GM12892 (cell line): Measurements from ENCODE around the gene IL18R1.

Experiments
- POLR2A ChIP-seq: IDR thresholded peaks from 2 replicates; pipeline ENCODE4 v1.6.1; 2011; ENCODE audit warnings: low read depth, low read length, control low read depth
- POLR2AphosphoS5 ChIP-seq: IDR thresholded peaks from 2 replicates; pipeline ENCODE4 v1.6.1; 2011; ENCODE audit warnings: low read depth, low read length, control low read depth
- TAF1 ChIP-seq: IDR thresholded peaks from 2 replicates; pipeline ENCODE4 v1.6.1; 2011; ENCODE audit warnings: low read depth, mild to moderate bottlenecking, control low read depth, low read length, borderline replicate concordance

DNA sequence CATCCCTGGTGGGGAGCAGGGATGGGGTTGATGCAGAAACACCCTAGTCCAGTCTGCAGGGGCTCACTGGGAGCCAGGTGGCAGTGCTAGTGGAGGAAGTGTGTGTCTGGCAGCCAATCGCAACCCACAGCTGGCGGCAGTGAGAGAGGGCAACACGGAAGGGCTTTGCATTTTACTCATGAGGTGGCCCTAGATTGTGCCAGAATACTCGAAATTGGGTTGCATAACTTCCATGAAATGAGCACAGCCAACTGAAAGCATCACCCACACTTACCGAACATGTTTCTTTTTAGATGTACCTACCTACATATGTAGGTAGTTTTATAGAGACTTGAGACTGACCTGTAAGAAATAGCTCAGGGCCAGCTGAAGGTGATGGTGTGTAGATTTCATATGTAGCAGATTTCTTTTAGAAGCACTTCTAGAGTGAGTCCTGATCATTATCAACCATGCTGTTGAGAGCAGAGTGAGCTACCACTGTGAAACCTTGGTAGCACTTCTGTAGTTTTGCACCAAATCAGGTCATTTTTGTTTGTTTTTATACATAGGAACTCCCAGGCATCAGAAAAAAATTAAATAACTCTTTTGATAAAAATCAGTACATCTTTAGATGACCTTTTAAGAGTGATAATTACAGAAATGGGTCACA lies 13.0 kb downstream of the IL18R1 start:
- no peak for TF ChIP-seq POLR2AphosphoS5
- TF ChIP-seq POLR2A = no peak
- no peak for TF ChIP-seq TAF1
